PC-9 (cell line): ENCODE results near the gene MED26.

Experiments used
- CTCF ChIP-seq: fragments of 200-600 bp; sonication (generic); conservative IDR thresholded peaks from 2 replicates; pipeline ENCODE4 v1.6.1; 2017; ENCODE audit warnings: mixed run types, antibody characterized with exemption, mild to moderate bottlenecking, moderate library complexity
- EZH2 ChIP-seq: fragments of 200-600 bp; sonication (generic); IDR thresholded peaks from 2 replicates; pipeline ENCODE4 v1.8.0; 2017; ENCODE audit warnings: antibody characterized with exemption, low read depth

- TF ChIP-seq CTCF = no peak
- TF ChIP-seq EZH2 = no peak
These were observed 17.1 kb upstream of the MED26 start for GRCh38 chr19:16645140-16645539.
